Upper lobe of left lung (tissue), 4 donors: Measurements from ENCODE around the gene DUSP16.

Experiments used
- CTCF ChIP-seq, 6 experiments: fragments of 450-650 bp in 4 of 6; fragments of 200-600 bp in 2 of 6; sonication (generic) in 2 of 6; IDR thresholded peaks; one replicate each; pipeline ENCODE4 v1.5.1; 2016 to 2019; ENCODE audit warnings: antibody characterized with exemption in 6 of 6
- POLR2A ChIP-seq, 4 donors: fragments of 450-650 bp; IDR thresholded peaks; one replicate each; pipeline ENCODE4 v1.5.1; 2016 to 2017; ENCODE audit warnings: antibody characterized with exemption in 4 of 4, mild to moderate bottlenecking in 2 of 4
- POLR2AphosphoS5 ChIP-seq, 2 donors: sonication (generic); formaldehyde crosslinking; IDR thresholded peaks; one replicate each; pipeline ENCODE4 v1.5.1; 2017; ENCODE audit warnings: antibody characterized with exemption in 2 of 2

- TF ChIP-seq CTCF (IDR thresholded peaks at IDR 0.05) (no peak), POLR2A (IDR thresholded peaks at IDR 0.05) (no peak), POLR2AphosphoS5 (IDR thresholded peaks at IDR 0.05) (no peak)
These were observed 67.1 kb downstream of the DUSP16 start for GRCh38 chr12:12495536-12495935.
